HL-60 (cell line): ENCODE measurements around the gene CDK5R1.

Experiments
- CTCF ChIP-seq: IDR thresholded peaks from one replicate; pipeline ENCODE4 v1.5.1; 2011; ENCODE audit warnings: low read length, control low read depth, inconsistent platforms; ENCODE audit not compliant: insufficient read depth
- POLR2AphosphoS5 ChIP-seq: IDR thresholded peaks from 2 replicates; pipeline ENCODE4 v1.6.1; 2012; ENCODE audit warnings: low read depth

DNA sequence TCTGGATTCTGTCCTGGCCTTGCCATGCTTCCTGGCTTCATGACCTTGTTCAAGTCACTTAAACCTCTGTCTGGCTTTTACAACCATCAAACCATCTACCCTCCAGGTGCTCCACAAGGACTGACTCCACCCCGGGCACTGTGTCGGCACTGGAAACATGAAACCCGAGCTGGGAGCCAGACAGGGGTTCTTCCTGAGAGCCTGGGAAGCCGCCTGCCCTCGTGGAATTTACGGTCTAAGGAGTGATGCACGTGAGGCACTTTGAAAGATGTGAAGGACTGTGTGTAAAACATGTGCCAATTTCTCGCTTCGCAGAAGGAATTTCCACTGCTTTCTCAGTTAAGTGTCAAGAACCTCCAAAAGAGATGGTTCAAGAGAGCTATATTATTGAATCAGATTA lies 11.6 kb downstream of the CDK5R1 start:
- TF ChIP-seq CTCF: no peak
- no peak for TF ChIP-seq POLR2AphosphoS5
